Endometrium (tissue), 2 donors: ENCODE data around the gene CPA3.

Experiments used
- FAIRE-seq: peaks from 2 replicates; lab custom pipeline; 2012; peaks lifted over from hg19 to GRCh38; lab: Jason Lieb, UNC
- donor health status: control.
- donor health status: control.

CPA3 gene

GRCh38 chr3:148861277-148861869 lies 3.7 kb upstream of the CPA3 start:
- FAIRE-seq = peak; percentile 64

DNA sequence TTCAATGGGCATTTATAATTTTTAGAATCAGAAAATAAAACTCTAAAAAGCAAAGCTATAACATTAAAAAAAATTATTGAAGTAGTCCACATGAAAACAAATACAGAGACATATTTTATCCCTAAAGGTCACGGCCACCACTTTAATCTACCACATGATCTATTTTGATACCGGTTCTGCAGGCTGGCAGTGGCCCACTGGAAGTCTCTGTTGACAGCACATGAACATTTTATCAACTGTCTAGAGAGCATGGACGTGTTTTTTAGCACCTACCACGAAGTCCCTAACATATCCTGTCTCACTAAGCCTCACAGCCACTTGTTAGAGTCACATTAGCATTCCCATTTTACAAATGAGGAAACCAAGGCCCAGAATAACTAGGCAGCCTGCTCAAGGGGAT lies 1.8 kb upstream of the CPA3 start:
- FAIRE-seq = no peak

GRCh38 chr3:148863814-148864213 lies 1.3 kb upstream of the CPA3 start:
- no peak for FAIRE-seq

GRCh38 chr3:148866261-148866660 lies 1.2 kb downstream of the CPA3 start:
- FAIRE-seq = no peak

DNA sequence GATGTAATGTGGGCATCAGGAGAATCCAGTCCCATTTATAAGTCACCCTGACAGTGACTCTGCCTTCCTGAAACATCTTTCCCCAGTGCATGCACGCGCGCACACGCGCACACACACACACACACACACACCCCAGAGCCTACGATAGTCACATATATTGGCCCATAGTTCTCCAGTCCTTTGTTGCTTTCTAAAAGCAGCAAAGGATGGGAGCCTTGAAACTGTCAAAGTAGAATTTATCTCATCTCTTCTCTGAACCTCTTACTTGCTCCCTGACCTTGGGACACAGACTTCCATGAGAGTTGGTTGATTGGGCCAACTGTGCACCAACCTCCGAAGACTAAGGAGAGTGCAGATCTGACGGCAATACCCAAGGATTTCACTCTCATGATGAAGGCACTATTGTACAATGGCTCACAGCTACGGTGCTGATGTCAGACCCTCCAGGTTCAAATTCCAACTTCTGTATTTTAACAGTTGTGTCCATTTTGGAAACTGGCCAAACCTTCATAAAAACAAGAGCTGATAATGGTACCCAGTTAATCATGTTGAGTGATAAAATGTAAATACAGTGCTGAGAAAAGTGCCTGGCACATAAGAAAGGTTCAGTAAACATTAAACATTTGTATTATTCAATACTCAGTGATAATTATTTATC lies 8.3 kb downstream of the CPA3 start:
- FAIRE-seq = no peak

- FAIRE-seq = no peak
Measured at GRCh38 chr3:148873977-148874376, 8.9 kb downstream of the CPA3 start.

- no peak for FAIRE-seq
Measured at GRCh38 chr3:148878095-148878494, 13.0 kb downstream of the CPA3 start.

DNA sequence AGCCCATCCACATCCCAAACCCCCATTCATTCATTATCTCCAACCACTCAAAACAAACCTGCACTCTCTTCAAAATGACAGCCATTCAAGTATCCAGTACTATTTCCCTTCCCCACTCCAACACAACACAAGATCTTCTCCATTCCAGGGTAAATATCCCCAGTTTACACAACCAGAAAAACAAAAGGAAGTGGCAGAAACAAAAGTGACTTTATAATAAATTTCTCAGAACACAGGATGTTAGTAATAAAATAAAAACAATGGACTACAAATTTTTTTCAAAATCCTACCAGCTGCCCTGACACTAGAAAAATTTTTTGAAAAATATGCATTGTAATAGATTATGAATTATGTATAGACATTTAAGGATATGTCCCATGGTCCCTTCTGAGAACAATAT lies 14.2 kb downstream of the CPA3 start:
- no peak for FAIRE-seq

DNA sequence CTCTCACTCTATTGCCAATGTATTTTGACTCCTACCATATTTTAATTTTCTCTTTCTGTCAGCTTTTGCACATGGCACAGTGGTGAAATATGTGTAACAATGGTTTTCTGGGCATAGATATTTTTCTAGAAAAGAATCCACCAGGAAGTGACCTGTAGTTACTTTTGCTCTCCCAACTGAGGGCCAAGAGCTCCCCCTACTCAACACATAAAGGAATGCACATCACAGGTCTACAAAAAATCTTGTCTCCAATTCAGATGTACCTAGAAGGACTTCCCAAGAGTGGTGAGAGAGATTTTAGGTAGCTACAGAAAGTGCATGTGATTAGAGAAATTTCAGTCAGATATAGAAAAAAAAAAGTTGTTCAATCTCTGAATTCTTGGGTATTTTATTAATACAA lies 15.6 kb downstream of the CPA3 start:
- no peak for FAIRE-seq

GRCh38 chr3:148881286-148881685 lies 16.2 kb downstream of the CPA3 start:
- no peak for FAIRE-seq

GRCh38 chr3:148882288-148882687 lies 17.2 kb downstream of the CPA3 start:
- no peak for FAIRE-seq

DNA sequence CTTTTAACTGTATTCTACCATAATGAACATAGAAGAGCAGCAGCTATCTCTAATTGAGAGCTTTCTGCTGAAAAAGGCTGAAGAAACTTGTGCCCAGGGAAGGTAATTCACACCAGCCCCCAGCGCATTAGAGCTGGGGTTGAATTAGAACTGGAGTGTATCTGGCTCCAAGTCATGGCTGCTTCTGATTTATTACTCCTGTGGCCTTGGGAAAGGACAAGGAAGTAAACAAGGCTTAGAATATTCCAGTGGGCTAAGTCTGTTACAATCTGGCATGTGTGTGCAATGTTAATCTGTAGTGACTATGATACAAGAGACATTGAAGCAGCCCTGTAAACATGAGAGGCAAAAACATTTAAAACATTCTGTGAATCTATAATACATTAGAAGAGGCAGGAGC lies 18.1 kb downstream of the CPA3 start:
- no peak for FAIRE-seq

DNA sequence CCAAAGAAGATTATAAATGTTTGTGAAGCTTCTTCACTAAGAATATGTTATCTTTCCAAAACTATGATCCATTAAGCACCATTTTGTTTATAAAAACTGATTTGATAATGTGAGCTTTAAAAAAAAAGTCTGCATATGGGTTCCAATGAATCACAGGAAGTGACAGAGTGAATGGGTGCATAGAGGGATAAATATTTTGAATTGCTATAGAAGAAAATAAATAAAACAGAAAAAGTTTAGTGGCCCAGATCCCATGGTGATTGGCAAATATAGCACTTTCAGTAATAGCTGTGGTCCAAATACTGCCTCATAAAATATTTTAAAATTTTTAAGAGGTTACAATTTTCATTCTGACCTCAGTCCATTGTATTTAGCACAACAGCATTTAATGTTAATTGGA lies 19.2 kb downstream of the CPA3 start:
- no peak for FAIRE-seq

DNA sequence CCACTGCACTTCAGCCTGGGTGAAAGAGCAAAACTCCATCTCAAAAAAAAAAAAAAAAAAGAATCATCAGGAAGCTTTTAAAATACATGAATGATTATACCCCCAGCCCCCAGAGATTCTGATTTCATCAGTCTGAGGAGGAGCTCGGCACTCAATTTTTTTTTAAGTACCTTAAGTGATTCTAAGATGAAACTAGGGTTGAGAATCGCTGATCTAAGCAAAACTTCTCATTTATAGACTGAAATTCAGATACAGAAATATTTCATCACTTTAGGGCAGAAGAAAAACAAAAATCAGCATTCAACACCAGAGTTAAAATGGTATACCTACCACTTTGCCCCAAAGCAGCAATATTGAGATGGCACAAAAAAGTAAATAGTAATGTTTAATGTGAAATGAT lies 24.7 kb downstream of the CPA3 start:
- FAIRE-seq = no peak

DNA sequence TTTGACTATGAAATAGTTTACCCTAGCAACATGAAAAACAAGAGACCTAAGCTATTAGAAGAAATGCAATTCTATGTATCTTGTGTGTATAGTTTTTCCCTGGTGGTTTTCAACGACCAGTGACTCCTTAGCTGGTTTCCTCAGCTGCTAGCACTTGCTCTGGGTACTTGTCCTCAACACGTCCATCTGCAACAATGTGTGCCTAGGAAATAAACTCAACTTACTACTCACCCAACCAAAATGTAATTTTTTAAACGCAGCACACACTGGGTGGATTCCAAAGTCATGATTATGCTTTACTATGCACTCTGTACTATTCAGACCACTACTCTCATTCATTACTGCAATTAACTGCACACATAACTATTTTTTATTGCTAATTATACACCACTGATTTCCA lies 31.0 kb downstream of the CPA3 start:
- FAIRE-seq = no peak

- no peak for FAIRE-seq
Measured at GRCh38 chr3:148901987-148902791, 37.1 kb downstream of the CPA3 start.

DNA sequence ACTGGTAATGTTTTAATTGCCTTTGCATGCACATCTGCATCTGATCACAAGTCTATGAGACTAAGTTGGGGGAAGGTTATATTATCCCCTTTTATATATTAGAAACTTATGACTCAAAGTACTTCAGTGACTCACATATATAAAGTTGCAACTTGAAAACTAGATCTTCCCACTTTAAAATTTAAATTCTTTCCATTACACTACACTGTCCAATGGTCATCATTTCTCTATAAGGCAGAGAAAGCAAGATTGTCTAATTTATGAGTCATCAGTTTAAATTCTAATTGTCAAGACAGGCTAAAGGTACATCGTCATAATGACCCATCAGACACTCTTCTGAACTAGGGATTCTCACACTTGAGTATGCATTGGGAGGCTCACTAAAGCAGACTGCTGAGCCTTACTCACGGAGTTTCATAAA lies 37.9 kb downstream of the CPA3 start:
- no peak for FAIRE-seq

- FAIRE-seq = no peak
Measured at GRCh38 chr3:148903941-148904340, 38.8 kb downstream of the CPA3 start.

DNA sequence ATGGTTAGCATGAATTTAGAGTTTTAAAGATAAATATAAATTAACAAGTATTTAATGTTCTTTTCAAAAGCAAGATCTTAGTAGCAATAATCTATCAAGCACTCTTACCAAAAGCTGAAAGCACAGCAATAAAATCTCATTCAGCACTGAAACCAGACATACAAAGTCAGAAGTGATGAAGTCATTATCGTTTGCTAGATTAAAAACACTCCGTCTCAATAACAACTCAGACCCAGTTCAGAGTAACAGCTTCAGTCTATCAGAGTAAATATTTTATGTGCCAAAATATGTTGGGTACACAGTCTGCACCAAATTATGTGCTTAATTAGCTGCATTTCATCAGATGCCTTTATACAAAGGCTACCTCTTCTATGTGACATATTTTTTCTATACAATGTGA lies 41.6 kb downstream of the CPA3 start:
- no peak for FAIRE-seq

- no peak for FAIRE-seq
Measured at GRCh38 chr3:148911173-148911572, 46.1 kb downstream of the CPA3 start.

DNA sequence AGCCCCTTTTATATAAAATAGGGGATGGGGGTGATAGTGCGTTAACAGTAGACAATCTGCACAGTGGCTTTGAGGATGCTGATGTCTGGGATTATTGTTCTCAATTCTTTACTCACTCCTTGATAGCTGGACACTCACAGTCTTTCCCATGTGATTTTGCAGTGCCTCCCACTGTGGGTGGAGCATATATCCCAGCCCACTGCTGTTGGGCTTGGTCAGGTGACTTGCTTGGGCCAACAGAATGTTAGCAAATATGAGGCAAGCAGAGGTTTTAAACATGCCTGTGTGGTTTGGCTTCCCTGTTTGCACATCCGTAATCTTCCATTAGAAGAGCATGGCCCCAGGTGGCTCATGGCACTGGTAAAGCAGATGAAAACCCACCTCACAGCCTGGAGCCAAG lies 46.5 kb downstream of the CPA3 start:
- no peak for FAIRE-seq

DNA sequence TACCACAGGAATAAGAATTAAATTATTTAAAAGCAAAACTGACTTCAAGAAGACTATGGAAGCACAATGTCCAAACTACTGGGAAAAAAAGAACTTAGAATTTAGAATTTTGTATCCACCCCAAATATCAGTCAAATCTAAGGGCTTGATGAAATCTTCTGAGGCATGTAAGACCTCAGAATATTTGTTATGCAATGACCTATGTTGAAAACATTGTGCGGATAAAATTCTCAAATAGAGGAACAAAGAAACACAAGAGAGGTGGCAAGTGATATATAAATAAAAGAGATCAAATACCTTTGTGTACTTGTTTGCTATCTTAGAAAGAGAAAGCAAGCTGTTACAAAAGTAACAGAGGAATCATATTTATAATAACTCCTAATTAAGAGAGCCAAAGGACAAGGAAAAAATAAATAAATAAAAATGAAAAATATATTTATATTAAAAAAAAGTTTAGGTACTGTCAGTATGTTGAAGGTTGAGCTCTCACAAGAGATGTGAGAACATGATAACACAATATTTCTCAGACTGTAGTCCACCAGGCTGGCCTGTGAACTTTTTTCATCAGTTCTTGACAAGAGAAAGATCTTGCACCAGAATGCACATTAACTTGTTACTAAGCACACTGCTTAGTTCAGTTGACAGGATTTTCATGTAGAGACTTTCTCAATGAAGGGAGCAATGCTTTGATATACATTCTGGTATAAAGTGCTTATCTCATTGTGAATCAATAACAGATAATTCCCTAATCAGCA lies 50.0 kb downstream of the CPA3 start:
- no peak for FAIRE-seq

DNA sequence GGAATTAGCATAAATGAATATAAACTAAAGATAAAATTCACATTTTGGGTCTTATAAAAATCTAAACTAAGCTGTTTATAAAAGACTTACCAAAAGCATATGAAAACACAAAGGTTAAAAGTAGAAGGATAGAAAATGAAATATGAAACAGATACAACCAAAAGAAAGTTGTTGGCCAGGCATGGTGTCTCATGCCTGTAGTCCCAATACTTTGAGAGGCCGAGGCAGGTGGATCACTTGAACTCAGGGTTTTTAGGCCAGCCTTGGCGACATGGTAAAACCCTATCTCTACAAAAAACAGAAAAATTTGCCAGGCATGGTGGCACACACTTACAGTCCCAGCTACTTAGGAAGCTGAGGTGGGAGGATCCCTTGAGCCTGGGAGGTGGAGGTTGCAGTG lies 51.0 kb downstream of the CPA3 start:
- FAIRE-seq = no peak
